HG02623 (cell line): ENCODE measurements around the gene YTHDF2.
"Not testable (repeated sequence)": the region's sequence is repeated elsewhere in the genome, so short reads cannot be mapped to it uniquely, and the experiment has no call there.

Experiments
- ATAC-seq: cut with Tn5 transposase; IDR thresholded peaks from one replicate; pipeline ENCODE4 v1.9.1; 2021; ENCODE audit warnings: moderate library complexity; ENCODE audit not compliant: unreplicated experiment

YTHDF2 gene

DNA sequence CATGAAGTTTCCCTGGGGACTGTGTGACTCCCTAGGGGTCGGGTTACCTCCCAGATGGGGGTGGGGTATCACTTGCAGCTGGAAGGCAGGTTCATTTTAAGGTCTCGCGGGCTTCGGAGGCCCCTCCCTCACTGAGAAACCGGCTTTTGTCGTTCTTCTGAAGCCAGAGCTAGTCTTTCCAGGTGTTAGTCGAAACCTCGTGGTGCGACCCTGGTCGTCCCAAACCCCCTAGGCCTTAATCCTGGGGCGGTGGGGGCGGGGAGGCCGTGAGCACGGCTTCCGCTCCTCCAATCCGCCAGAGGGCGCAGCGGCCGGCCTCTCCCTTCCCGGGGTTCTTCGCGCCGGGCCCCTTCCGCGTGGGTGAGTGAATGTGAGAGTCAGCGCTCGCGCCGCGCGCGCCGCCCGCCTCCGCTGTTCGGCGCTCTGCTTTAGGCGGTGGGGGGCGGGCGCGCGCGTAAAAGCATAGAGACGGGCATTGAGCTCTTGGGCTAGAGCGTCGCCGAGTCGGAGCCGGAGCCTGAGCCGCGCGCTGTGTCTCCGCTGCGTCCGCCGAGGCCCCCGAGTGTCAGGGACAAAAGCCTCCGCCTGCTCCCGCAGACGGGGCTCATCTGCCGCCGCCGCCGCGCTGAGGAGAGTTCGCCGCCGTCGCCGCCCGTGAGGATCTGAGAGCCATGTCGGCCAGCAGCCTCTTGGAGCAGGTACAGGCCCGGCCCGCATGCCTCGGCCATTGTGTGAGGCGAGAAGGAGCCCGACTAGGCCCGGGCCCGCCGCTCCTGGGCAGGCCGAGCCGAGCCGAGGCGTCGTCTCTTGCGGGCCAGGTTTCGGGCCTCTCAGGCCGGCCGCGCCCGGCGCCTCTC, at the start of gene YTHDF2:
Gene YTHDF2, plus strand, starts transcription at position 491 of the 857 bp plus-strand sequence. Its CDS starts 181 bp downstream, at position 672.
- ATAC-seq, result peak; percentile 86

DNA sequence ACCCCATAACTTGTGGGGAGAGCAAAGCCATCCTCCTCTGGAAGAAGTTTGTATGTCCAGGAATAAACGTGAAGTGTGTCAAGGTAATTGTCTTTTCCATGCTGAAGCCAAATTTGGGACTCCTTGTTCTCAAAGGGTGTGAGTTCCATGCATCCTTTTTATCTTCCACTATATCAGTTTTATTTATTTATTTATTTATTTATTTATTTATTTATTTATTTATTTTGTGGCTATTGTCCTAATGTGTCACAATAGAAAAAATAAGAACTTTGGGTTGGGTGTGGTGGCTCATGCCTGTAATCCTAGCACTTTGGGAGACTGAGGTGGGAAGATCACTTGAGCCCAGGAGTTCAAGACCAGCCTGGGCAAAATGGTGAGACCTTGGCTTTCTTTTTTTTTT, 45.1 kb upstream of the YTHDF2 start:
- not testable (repeated sequence) for ATAC-seq

DNA sequence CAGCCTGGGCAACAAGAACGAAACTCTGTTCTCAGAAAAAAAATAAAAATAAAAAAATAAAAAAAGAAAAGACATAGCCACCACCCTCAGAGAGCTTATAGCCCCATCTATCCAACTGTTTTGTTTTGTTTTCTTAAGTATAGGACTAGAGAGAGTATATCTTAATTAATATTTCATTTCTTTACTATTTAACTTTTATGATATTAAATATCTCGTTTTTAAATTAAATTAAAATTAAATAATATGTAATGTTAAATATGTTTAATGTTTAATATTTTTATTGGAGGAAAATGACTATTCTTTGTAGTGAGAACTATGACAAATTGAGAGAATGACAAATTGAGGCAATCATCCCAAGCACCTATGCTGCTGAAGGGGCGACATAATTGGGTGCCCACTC, 33.1 kb upstream of the YTHDF2 start:
- no peak for ATAC-seq

DNA sequence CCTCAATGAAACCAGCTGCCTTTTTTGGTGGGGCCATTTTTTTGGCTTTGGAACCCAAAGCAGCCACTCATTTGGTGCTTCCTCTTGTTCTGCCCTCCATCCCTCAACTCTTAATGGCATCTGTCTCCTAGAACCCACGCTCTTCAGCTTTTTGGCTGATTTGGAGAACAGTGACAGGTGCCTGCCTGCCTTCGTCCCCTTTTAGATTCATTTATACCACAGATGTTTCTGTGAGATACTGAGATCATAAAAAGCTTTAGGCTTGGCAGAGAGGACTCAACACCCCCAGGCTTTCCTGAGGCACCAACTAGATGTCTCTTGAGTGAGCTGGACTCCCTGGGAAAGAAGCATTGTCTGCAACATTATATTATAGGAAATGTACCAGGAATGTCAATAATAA, 20.4 kb upstream of the YTHDF2 start:
- ATAC-seq, result no peak

DNA sequence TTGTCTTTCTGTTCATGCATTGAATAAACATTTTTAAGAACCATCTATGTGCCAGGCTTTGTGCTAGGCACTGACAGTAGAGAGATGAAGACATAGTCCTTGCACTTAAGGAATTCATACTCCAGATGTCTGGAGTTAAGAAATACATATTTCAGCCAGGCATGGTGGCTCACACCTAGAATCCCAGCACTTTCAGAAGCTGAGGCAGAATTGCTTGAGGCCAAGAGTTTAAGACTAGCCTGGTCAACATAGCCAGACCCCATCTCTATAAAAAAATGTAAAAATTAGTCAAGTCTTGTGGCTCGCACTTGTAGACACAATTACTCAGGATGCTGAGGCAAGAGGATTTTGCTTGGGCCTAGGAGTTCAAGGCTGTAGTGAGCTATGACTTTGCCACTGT, 18.6 kb upstream of the YTHDF2 start:
- no peak for ATAC-seq

DNA sequence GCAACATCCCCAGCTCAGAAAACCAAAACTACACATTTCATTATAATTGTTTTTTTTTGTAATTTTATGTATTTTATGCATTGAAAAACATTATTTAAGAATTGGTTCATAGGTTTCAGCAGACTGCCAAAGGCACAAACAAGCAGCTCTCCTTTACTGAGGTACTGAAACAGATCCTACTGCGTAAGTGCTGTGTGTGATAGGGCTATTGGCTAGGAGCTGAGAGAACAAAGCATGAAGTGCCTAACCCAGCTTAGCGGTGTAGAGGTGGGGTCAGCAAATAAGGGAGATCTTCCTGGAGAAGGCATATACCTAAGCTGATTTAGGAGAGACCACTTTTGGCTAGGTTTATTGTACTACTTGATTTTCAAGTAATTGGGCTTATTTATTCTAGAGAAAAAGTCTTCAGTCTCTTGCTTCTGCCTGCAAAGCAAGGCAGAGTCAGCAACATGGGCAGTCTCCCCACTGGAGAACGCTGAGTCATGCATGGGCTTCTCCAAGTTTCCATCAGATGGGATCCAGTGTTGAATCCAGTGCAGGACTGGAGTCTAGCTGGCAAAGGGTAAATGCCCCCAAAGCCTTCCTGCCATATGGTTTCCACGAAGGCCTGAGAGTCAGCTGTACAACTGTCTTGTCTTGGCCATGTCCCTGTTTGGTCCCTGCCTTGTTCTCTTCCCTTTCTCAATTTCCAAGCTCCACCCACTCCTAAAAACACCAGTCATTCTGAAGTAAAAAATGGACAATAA, 18.0 kb upstream of the YTHDF2 start:
- ATAC-seq, result no peak

DNA sequence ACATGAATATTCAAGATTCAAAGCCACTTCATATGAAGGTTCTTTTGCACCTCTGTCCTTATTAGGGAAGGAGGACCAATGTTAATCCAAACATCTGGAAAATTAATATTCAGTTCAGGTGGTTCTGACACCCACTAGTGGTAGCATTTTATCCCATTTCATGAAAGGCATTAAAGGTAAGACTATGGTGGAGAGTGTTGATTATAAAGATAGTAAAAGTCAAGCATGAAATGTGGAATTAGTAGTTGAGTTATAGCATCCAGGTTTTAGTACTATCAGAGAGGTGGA, 17.5 kb upstream of the YTHDF2 start:
- ATAC-seq, result no peak

DNA sequence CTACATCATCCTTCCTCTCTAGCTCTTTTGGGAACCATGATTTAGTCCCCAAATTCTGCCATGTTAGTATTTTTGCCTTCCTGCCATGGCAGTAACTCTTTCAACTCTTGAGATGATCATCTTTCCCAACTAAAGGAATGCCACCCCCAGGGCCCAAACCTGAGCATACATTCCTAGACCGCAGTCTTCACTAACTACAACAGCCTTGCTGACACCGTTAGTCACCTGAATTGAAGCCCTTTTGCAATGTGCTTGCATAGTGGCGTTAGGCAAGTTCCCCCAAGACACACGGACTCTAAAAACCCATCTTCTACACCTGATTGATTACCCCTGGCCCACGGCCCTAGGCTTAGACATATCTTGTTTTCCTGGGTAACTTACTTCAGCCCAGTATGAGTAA, 16.4 kb upstream of the YTHDF2 start:
- ATAC-seq, result no peak

DNA sequence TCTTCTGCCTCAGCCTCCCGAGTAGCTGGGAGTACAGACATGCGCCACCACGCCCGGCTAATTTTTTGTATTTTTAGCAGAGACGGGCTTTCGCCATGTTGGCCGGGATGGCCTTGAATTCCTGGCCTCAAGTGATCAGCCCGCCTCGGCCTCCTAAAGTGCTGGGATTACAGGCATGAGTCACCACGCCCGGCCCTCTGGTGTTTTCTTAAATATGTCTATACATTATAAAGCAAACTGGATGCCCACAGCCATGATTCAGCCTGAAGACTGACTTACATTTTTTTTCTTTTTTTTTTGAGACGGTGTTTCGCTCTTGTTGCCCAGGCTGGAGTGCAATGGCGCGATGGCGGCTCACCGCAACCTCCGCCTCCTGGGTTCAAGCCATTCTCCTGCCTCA, 14.8 kb upstream of the YTHDF2 start:
- ATAC-seq, result not testable (repeated sequence)

DNA sequence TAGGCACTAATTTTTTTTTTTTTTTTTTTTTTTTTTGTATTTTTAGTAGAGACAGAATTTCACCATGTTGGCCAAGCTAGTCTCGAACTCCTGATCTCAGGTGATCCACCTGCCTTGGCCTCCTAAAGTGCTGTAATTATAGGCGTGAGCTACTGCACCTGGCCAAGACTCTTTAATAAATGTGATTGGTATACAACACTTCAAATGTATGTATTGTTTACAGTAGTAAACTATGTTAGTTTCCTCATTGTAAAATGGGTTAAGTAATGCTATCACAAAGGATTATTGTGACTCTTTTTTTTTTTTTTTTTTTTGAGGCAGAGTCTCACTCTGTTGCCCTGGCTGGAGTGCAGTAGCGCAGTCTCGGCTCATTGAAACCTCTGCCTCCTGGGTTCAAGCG, 11.4 kb upstream of the YTHDF2 start:
- ATAC-seq, result not testable (repeated sequence)

DNA sequence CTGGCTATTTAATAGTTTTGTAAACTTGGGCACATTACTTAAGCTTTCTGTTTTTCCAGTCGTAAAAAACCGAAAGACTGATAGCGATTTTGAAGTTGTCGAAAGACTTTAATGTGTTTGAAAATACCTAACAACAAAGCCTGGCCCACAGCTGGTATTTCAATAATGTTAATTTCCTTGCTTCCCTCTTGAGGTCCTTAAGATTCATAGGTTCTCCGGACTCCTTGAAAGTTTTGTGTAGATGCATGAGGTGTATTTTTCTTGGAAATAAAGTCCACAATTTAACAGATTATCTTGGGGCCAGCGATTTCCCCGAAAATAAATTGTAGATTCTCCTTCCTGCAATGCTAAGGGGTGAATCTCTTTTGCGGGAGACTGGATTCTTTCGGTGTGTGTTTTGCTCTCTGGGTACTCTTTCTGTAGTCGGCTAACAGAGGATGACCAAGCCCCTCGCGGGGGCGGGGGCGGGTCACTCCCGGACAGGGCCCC, 735 bp upstream of the YTHDF2 start:
- ATAC-seq, result no peak

DNA sequence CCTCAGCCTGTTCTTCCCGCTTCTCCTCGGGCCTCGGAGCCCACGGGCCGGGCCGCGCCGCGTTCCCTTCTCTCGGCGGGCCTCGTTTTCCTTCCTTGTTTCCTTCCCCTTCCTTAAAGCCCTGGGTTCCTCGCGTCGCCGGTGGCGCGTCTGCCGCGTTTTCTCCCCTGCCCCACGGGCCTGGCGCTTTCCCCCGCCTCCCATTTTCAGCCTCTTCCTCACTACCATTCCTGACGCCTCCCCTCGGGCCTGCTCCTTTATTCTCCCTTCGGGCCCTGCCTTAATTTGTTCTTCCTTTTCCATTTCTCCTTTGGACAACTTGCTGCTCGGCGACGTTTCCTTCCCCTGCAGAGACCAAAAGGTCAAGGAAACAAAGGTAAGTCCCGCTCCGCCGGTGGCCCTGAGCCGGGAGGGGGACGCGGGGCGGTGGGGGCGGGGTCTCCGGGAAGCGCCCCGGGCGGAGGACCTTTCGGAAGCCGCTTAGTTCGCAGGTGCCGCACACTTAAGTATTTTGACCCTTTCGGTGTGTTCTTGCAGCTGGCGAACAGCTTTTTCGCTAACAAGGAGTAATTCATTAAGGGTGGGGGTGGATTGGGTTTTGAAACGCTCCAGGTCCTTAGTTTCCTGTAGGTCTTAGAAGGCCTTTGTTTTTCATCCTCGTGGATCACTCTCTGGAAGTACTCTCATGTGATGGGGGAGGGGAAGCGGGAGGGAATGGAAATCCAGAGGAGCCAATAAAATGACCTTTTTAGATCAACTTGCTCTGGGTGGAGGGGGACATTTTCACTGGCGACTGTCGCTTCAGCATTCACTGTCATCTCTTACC, 780 bp downstream of the YTHDF2 start:
- no peak for ATAC-seq

DNA sequence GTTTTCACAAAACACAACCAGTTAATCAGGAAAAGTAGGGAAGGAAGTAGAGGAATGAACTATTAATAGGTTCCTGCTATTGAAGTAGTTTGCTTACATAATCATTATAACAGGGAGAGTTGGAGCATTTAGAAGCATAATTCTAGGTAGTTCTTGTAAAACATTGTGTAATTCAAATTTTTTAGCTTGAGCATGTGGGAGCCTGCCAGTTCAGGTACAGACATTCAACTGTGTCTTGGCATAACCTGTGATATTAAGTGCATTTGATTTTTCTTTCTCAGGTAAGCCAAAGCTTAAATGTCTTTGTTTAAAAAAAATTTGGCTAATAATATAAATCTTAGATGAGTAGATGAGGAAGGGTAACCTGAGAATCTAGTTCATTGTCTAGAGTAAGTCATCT, 3.4 kb downstream of the YTHDF2 start:
- ATAC-seq, result no peak

DNA sequence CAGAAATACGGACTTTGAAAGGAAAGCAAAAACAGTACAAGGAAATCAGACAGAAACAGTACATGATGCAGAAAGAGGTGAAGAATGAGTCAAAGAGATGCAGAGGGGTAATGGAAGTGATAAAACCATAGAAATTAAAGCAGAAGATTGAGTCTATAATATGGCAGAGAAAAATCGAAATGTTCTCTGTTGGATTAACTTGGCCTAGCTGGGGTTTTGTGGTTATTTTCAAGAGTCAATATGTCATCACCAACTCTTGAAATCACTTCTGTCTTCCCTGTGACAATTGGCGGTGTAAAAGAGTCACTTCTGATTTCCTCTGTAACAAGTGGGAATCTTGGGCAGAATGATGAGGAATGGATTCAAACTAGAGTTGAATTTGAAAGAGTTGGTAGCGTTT, 7.4 kb downstream of the YTHDF2 start:
- no peak for ATAC-seq

DNA sequence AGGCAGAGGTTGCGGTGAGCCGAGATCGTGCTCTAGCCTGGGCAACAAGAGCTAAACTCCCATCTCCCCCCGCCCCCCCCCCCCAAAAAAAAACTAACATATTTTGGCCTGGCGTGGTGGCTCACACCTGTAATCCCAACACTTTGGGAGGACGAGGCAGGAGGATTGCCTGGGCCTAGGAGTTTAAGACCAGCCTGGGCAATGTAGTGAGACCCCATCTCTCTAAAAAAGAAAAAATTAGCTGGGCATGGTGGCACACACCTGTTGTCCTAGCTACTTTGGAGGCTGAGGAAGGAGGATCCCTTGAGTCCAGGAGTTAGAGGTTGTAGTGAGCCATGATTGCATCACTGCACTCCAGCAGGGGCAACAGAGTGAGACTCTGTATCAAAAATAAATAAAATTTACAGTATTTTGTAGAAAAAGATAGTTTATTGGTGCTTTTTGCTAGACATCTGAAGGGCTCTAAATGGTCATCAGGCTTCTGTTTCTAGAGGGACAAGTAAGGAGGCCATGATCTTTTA, 9.0 kb downstream of the YTHDF2 start:
- no peak for ATAC-seq

DNA sequence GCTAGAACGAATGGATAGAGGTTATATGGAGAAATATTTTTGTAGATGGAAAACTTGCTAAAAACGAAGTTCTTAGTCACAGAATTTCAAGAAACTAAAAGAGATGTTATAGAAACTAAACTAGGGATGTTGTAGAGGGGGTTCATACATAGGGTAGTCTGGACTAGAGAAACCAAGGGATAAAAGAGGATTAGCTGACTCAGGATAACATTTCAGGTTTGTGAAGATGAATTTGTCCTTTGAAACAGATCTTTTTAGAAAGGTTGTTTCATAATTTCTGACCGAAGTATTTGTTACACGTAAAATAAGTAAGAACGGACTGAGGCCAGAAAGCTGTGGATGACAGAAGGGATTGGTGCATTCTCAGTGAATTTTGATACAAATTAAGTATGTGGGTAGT, 13.6 kb downstream of the YTHDF2 start:
- no peak for ATAC-seq

DNA sequence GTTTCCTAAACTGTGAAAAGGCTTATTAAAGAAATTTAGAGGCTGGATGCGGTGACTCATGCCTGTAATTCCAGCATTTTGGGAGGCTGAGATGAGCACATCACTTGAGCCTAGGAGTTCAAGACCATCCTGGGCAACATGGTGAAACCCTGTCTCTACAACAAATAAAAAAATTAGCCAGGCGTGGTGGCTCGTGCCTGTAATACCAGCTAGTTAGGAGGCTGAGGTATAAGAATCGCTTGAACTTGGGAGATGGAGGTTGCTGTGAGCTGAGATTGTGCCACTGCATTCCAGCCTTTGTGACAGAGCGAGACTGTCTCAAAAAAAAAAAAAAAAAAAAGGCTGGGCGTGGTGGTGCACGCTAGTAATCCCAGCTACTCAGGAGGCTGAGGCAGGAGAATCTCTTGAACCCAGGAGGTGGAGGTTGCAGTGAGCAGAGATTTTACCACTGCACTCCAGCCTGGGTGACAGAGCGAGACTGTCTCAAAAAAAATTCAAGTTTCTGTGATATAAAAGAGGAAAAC, 14.1 kb downstream of the YTHDF2 start:
- ATAC-seq, result not testable (repeated sequence)

DNA sequence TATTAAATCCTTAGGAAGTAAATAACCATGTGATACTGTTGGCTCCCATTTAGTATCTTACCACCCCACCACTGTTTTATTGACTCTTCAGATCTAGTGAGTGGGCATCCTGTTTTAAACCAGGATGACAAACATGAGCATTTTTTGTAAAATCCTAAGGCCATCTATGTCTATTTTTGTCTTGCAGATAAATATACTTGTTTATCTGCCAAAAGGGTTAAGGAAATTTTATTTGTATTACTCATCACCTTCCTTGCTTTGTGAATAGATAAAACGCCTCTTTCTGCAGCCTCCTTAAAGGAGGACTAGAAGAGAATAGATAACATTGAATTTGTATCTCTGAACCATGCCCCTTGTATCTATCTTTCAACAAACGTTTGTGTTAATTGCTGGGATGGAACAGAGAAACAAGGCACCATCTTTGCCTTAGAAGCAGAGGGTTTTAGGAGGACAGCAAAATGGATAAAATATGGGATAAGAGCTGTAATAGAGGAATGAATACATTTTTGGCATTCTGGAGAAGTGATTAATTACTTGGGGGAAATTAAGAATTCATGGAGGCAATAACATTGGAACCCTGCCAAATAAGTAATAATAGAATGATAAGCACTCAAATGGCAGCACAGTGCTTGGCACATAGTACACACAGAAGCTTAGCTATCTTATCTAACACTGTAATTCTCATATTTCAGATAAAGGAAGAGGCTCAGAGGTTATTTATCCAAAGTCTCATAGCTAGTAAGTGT, 14.7 kb downstream of the YTHDF2 start:
- ATAC-seq, result no peak

DNA sequence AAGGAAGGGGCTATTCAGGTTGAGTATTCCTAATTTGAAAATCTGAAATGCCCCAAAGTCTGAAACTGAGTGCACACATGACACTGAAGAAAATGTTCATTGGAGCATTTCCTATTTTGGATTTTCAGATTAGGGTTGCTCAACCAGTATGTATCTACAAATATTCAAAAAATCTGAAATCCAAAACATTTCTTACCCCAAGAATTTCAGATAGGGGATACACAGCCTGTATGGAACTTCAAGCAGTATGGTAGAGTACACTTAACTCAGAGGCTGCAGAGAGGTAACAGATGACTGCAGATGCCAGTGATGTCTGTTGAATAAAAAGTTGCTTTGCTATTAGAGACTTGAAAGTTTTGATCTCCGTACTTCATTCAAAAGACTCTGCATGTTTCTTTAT, 19.0 kb downstream of the YTHDF2 start:
- ATAC-seq, result no peak

DNA sequence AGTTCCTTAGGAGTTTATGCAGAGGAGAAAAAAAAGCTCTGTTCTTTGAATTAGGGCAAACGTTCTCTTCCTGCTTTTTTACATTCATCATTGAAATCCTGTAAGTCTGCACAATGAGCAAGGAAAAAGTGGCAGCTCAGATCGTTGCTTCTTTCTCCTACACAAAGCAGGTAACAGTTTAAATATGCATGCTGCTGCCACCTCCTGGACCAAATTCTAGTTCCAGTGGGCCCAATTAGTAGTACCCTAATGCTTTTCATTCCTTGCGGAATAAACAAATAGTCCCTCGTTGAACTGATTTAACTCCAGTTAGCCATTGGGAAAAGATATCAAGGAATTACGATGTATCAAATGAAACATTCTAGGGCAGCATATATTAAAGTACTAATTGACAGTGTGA, 20.1 kb downstream of the YTHDF2 start:
- ATAC-seq, result no peak
